Tibial artery (tissue), 4 donors: ENCODE data around the gene OSR1.

Experiments used
- DNase-seq, 2 donors: peaks; one replicate each; pipeline ENCODE4 v3.0.0-alpha.2; 2019
- H3K27ac ChIP-seq, 2 donors: fragments of 200-600 bp; sonication (generic) in 1 of 2; 1 replicate in 1 of 2; 2 replicates in 1 of 2; pipeline ENCODE4 v1.5.1; 2018 to 2019; ENCODE audit warnings: mild to moderate bottlenecking in 1 of 2
- H3K27me3 ChIP-seq, 2 donors: fragments of 200-600 bp; sonication (generic) in 1 of 2; one replicate each; pipeline versions ENCODE4 v1.5.1 to v1.6.0; 2016 to 2019
- H3K36me3 ChIP-seq, 3 donors: fragments of 200-600 bp; sonication (generic) in 2 of 3; one replicate each; pipeline ENCODE4 v1.5.1; 2016 to 2019; ENCODE audit warnings: mild to moderate bottlenecking in 2 of 3
- H3K4me1 ChIP-seq, 4 donors: fragments of 200-600 bp; sonication (generic) in 2 of 4; 1 replicate in 3 of 4; 2 replicates in 1 of 4; pipeline ENCODE4 v1.5.1; 2016 to 2019
- H3K4me3 ChIP-seq, 2 donors: fragments of 200-600 bp; sonication (generic) in 1 of 2; 1 replicate in 1 of 2; 2 replicates in 1 of 2; pipeline ENCODE4 v1.5.1; 2018 to 2019; ENCODE audit warnings: mild to moderate bottlenecking in 2 of 2
- H3K9me3 ChIP-seq, 3 donors: fragments of 200-600 bp; sonication (generic) in 1 of 3; one replicate each; pipeline ENCODE4 v1.5.1; 2016 to 2019
- CTCF ChIP-seq, 2 experiments: fragments of 200-600 bp in 1 of 2; fragments of 450-650 bp in 1 of 2; IDR thresholded peaks; one replicate each; pipeline ENCODE4 v1.5.1; 2017 to 2019; ENCODE audit warnings: antibody characterized with exemption in 2 of 2, mild to moderate bottlenecking in 1 of 2, moderate library complexity in 1 of 2
- intact Hi-C: fragments of 100-400 bp; cut with DNase I; formaldehyde crosslinking; loops from one replicate; pipeline ENCODE4 v1.15.0; 2023; ENCODE audit warnings: low total_unique reads

The OSR1 gene

GRCh38 chr2:19359021-19359357 lies 566 bp upstream of the OSR1 start:
- H3K4me3 ChIP-seq = peak overlapping the region; percentile 82 to 95
- H3K27me3 ChIP-seq = no peaks in the 10 kb centered on the region

GRCh38 chr2:19357402-19358241 lies 801 bp downstream of the OSR1 start:
- Histone ChIP-seq H3K27me3 (no peaks in the 10 kb centered on the region), H3K4me1 (peaks cover 0 to 44% (median 31%) of the 10 kb centered on the region in 4 donors)
- intact Hi-C loops = loop anchor here (2.0 to 10.0 kb wide), 2 partner anchors 377 to 503 kb away; no protein-coding TSS in a partner anchor

More at GRCh38 chr2:19359021-19359357, 566 bp upstream of the OSR1 start:
- no peaks in the 10 kb centered on the region for H3K36me3 ChIP-seq
- H3K27ac ChIP-seq = peak overlapping the region; percentile 93 to 96
- H3K4me1 ChIP-seq = peaks cover 0 to 42% (median 30%) of the 10 kb centered on the region in 4 donors
- H3K9me3 ChIP-seq = no peaks in the 10 kb centered on the region
- TF ChIP-seq CTCF (IDR thresholded peaks at IDR 0.05) = no peak
- DNase-seq = no peak
- intact Hi-C loops = loop anchor here (2.0 to 10.0 kb wide), 2 partner anchors 376 to 502 kb away; no protein-coding TSS in a partner anchor

DNA sequence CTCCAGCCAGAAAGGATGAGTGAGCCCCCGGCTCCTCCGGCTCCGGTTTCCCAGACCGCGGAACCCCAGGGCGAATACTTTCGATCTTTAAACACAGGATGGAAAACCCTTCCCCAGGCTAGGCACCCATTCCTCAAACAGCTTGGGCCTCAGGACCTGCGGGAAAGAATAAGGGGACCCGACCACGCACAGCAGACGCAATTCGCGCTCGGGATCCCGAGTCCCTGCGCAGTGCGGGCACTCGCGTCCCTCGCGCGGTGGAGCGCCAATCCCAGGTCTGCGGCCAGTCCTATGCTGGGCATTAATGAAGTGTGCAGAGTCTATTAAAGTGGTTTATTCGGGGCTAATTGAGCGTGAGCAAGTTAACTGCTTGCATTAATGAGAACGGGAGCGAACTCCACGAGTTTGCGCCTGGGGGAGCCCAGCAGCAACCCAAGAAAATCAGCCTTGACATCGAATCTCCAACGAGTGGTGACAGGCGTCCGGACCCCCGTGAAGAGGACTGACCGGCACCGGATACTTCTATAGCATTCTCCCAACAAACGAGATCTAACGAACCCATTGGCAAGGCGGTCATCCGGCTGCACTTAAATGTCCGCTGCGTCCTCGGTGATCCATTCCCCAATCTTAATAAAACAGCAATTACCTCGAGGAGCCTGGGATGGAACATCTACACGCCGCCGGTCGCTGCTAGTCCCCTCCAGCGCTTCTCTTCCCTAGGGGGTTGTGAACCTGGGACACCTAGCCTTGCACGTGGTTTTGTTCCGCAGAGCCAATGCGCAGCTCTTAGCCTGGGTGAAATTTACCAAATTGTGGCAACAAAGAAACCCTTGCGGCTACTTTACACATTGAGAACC lies 1.6 kb downstream of the OSR1 start:
- no peak for TF ChIP-seq CTCF (IDR thresholded peaks at IDR 0.05)
- H3K9me3 ChIP-seq = no peaks in the 10 kb centered on the region
- no peaks in the 10 kb centered on the region for H3K27me3 ChIP-seq
- no peak for DNase-seq
- peak overlapping the region; percentile 93 to 96 for H3K27ac ChIP-seq
- intact Hi-C loops = loop anchor here (10.0 kb wide), 1 partner anchor 378 kb away; no protein-coding TSS in a partner anchor
- H3K4me3 ChIP-seq = peak overlapping the region; percentile 82 to 95
- peaks cover 0 to 52% (median 34%) of the 10 kb centered on the region in 4 donors for H3K4me1 ChIP-seq
- H3K36me3 ChIP-seq = peaks cover 0 to 17% (median 15%) of the 10 kb centered on the region in 3 donors

More at GRCh38 chr2:19357402-19358241, 801 bp downstream of the OSR1 start:
- peak in 1 of 2 donors; percentile 30 for DNase-seq
- Histone ChIP-seq H3K27ac (peak overlapping the region; percentile 93 to 96), H3K36me3 (peaks cover 0 to 9% (median 7%) of the 10 kb centered on the region in 3 donors), H3K4me3 (peak overlapping the region; percentile 82 to 95), H3K9me3 (no peaks in the 10 kb centered on the region)
- no peak for TF ChIP-seq CTCF (IDR thresholded peaks at IDR 0.05)

DNA sequence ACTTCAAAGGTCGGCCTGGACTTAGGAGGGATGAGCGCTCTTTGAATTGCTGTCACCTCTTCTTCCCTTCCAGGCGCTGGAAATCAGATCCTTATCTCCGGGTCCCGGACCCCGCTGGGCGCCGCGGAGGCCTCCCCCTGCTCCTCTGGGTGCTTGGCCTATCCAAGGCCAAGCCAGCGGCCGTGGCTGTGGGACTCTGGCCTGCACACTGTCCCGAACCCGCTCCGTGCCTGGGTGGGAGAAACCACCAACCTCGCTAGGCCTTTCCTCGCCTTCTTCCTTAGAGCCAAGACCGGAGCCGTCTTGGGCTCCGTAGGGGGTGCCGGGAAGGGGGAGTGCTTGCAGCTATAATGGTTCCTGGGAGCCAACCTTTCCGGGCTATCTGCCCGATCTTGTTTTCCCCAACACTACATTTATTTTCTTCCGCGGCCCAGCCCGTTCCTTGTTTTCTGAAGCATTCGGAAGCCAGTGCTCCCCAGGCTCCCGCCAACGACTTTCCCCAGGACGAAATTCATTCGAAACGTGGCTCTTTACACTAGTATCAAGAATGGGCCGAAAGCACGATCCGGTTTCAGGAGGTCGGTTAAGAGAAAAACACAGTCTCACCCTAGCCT lies 2.4 kb downstream of the OSR1 start:
- DNase-seq = no peak
- Histone ChIP-seq H3K4me1 (peaks cover 0 to 57% (median 36%) of the 10 kb centered on the region in 4 donors), H3K27me3 (no peaks in the 10 kb centered on the region), H3K9me3 (no peaks in the 10 kb centered on the region), H3K27ac (peak overlapping the region; percentile 93 to 96), H3K4me3 (peak overlapping the region; percentile 82 to 95), H3K36me3 (peaks cover 0 to 23% (median 18%) of the 10 kb centered on the region in 3 donors)
- intact Hi-C loops = loop anchor here (10.0 kb wide), 1 partner anchor 379 kb away; no protein-coding TSS in a partner anchor
- no peak for TF ChIP-seq CTCF (IDR thresholded peaks at IDR 0.05)

DNA sequence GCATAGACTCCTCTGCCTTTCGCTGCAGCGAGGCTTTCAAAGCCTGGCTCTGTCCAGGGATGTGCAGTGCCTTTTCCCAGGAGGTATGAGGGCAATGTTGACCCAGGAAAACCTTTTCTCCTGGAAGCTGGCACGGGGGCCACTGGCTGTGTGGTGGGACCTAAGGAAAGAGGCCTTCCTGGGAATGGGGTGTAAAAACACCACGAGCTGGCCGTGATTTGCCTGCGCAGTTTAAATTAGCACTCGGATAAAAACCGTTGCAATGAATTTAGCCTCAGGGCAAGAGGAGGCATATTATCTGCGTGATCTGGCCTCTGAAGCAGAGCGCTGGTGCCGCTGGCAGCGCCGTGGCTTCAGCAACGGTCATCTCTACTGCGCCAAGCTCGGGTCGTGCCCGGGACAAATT lies 3.0 kb downstream of the OSR1 start:
- Histone ChIP-seq H3K4me3 (peak overlapping the region; percentile 82 to 95), H3K36me3 (peaks cover 0 to 29% (median 18%) of the 10 kb centered on the region in 3 donors), H3K27me3 (no peaks in the 10 kb centered on the region), H3K4me1 (peaks cover 0 to 58% (median 35%) of the 10 kb centered on the region in 4 donors), H3K9me3 (no peaks in the 10 kb centered on the region), H3K27ac (peak overlapping the region; percentile 93 to 96)
- no peak for DNase-seq
- TF ChIP-seq CTCF (IDR thresholded peaks at IDR 0.05) = no peak
- intact Hi-C loops = loop anchor here (10.0 kb wide), 1 partner anchor 379 kb away; no protein-coding TSS in a partner anchor
